AG04449 (cell line): Measurements from ENCODE around the gene PIGN.
A peak's percentile ranks its signal among the peaks of the same experiment; 100 is the strongest.

Experiments
- CTCF ChIA-PET: fragments of 350-600 bp; formaldehyde crosslinking; extraction: SDS; loops from one replicate; lab custom pipeline; 2021; ENCODE audit warnings: antibody characterized with exemption; lab: Yijun Ruan, JAX
- POLR2A ChIA-PET: fragments of 400-600, 350-600 bp; formaldehyde crosslinking; extraction: SDS; loops from one replicate; lab custom pipeline; 2020; ENCODE audit warnings: antibody characterized with exemption, inconsistent platforms; lab: Yijun Ruan, JAX
- DNase-seq: peaks from one replicate; pipeline ENCODE4 v3.0.0-alpha.2; 2010; ENCODE audit warnings: low read depth, low spot score
- H3K4me3 ChIP-seq: 2 replicates; pipeline ENCODE4 v1.5.1; 2011; ENCODE audit warnings: low read depth, mild to moderate bottlenecking, control low read depth, low read length
- TF ChIP-seq, protein P1 (sequence below): IDR thresholded peaks from one replicate; pipeline ENCODE4 v1.5.1; 2011; ENCODE audit warnings: mild to moderate bottlenecking, moderate library complexity, low read length, control low read depth, inconsistent platforms; ENCODE audit not compliant: insufficient read depth; ENCODE audit errors: missing control alignments

Gene PIGN

DNA sequence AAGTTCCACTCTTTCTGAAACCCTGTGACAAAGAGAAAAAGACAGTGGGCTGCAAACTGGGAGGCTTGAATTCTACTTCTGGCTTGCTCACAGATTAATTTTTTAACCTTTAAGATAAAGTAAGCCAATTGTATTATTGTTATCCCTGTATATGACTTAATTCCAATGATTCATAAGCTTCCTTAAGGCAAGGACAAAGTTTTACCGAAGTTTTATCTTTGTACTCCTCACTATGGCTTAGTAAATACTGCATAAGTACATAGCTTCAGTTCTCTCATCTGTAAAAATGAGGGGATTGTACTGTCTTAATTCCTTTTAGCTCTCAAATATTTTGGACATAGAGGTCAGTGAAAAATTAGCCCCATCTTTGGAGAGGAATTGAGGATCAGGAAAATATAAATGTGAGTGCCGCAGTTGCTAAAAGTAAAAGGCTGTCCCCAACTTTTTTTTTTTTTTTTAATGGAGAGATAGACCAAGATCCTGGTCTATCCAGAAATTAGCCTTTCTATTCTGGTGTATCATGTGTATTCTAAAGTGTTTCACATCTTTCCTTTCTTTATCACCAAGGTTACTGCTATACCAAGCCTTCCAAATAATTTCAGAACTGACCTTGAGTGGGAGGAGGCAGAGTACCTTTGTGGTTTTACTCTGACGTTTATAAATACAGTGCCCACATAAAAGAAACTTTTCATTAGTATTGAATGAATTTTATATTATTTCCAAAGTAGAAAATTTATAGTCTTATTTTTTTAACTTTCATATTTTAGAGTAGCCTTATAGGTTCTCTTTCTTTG lies 13.5 kb upstream of the PIGN start:
- POLR2A ChIA-PET, result no interaction called here
- CTCF ChIA-PET, result interaction anchor here (0.8 to 4.9 kb wide), 4 partner anchors 13 to 618 kb away, joined by 3 to 22 read pairs (median 3); partner anchors contain the start of gene RELCH
- TF ChIP-seq, protein P1, sequence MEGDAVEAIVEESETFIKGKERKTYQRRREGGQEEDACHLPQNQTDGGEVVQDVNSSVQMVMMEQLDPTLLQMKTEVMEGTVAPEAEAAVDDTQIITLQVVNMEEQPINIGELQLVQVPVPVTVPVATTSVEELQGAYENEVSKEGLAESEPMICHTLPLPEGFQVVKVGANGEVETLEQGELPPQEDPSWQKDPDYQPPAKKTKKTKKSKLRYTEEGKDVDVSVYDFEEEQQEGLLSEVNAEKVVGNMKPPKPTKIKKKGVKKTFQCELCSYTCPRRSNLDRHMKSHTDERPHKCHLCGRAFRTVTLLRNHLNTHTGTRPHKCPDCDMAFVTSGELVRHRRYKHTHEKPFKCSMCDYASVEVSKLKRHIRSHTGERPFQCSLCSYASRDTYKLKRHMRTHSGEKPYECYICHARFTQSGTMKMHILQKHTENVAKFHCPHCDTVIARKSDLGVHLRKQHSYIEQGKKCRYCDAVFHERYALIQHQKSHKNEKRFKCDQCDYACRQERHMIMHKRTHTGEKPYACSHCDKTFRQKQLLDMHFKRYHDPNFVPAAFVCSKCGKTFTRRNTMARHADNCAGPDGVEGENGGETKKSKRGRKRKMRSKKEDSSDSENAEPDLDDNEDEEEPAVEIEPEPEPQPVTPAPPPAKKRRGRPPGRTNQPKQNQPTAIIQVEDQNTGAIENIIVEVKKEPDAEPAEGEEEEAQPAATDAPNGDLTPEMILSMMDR, result no peak
- DNase-seq, result no peak
- no peak overlapping the region for H3K4me3 ChIP-seq

DNA sequence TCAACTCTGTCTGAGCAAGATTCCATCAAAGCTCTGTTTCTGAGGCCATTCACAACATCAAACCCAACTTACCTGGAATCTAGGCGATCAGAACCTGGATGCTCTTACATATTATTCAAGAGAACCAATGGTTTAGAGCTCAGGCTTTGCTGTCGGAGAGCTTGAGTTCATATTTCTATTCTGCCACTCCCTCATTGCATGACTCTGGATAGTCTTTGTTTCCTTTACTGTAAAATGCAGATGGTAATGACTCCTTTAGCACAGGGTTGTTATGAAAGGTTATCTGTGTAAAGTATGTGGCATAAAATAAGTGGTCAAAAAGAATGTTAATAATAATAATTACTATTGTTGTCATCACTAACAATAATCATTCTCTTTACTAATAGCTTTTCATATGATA lies 12.8 kb upstream of the PIGN start:
- DNase-seq, result no peak
- H3K4me3 ChIP-seq, result no peak overlapping the region
- POLR2A ChIA-PET, result no interaction called here
- CTCF ChIA-PET, result interaction anchor here (0.8 to 4.9 kb wide), 4 partner anchors 12 to 617 kb away, joined by 3 to 22 read pairs (median 3); partner anchors contain the start of gene RELCH
- TF ChIP-seq, protein P1, result no peak

DNA sequence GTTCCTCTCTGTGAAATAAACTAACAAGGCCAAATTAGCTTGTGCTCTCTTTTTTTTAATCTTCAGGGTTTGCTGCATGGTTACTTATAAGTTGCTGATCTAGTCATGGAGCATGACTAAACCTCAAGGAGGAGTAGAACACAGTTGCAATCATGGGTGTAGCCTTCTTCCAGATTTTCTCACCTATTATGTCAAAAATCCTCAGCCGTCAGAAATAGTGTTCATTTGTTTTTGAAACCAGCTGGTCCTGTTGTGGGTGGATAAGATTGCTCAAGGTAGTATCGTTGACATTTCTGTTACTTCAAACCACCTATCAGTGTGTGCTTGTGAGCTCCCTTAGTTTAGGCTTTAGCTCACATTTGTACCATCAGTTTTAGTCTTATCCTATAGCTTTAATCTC lies 11.4 kb upstream of the PIGN start:
- ChIA-PET POLR2A (no interaction called here), CTCF (interaction anchor here (1.1 to 4.9 kb wide), 4 partner anchors 11 to 388 kb away, joined by 4 to 22 read pairs (median 6); no protein-coding TSS in a partner anchor)
- TF ChIP-seq, protein P1, result no peak
- no peak for DNase-seq
- no peak overlapping the region for H3K4me3 ChIP-seq

GRCh38 chr18:62196980-62197379 lies 10.1 kb upstream of the PIGN start:
- TF ChIP-seq, protein P1, result no peak
- H3K4me3 ChIP-seq, result no peak overlapping the region
- no peak for DNase-seq
- POLR2A ChIA-PET, result no interaction called here
- CTCF ChIA-PET, result interaction anchor here (0.9 to 4.9 kb wide), 7 partner anchors 14 to 389 kb away, joined by 3 to 22 read pairs (median 4); no protein-coding TSS in a partner anchor

DNA sequence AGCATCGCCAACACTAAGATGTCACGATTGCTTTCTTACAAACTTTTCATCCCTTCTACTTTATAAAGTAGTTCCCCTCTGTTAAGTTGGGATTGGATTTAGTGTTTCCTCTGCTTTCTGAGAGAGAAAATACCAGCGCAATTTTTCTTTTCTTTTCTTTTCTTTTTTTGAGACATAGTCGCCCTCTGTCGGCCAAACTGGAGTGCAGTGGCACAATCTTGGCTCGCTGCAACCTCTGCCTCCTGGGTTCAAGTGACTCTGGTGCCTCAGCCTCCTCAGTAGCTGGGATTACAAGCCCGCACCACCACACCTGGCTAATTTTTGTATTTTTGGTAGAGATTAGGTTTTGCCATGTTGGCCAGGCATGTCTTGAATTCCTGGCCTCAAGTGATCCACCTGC lies 9.2 kb upstream of the PIGN start:
- TF ChIP-seq, protein P1, result no peak
- ChIA-PET POLR2A (no interaction called here), CTCF (interaction anchor here (1.1 to 4.9 kb wide), 3 partner anchors 33 to 53 kb away, joined by 3 to 22 read pairs (median 3); no protein-coding TSS in a partner anchor)
- no peak overlapping the region for H3K4me3 ChIP-seq
- DNase-seq, result no peak

GRCh38 chr18:62189208-62189607 lies 2.4 kb upstream of the PIGN start:
- TF ChIP-seq, protein P1, result no peak
- POLR2A ChIA-PET, result no interaction called here
- H3K4me3 ChIP-seq, result peak overlapping the region; percentile 98
- DNase-seq, result no peak
- CTCF ChIA-PET, result interaction anchor here (1.5 kb wide), 1 partner anchor 14 kb away, joined by 4 read pairs; no protein-coding TSS in a partner anchor
